HG03039 (cell line): ENCODE results near the gene PGM2L1.

Source experiments
- ATAC-seq: cut with Tn5 transposase; IDR thresholded peaks from one replicate; pipeline ENCODE4 v1.9.1; 2021; ENCODE audit warnings: mild to moderate bottlenecking, moderate library complexity; ENCODE audit not compliant: unreplicated experiment

Gene PGM2L1

DNA sequence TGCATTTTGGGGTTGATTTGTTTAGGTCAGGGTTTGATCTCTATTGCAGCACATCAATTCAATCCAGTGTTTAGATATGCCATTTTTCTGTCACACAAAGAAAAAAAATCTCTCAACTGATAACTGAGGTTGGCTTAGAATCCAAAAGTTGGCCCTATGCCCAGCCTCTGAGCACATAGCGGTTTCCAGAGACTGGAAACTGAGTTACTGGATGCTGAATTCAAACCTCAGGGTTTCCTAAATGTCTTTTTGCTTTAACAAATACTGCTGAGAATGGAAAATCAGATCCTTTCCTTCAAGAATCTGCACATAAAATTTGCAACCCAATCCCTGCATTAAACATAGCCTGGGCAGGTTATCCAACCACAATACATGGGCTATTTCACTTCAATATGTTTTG, 90.8 kb downstream of the PGM2L1 start:
- no peak for ATAC-seq

- no peak for ATAC-seq
Measured at GRCh38 chr11:74306435-74307175, 91.6 kb downstream of the PGM2L1 start.

DNA sequence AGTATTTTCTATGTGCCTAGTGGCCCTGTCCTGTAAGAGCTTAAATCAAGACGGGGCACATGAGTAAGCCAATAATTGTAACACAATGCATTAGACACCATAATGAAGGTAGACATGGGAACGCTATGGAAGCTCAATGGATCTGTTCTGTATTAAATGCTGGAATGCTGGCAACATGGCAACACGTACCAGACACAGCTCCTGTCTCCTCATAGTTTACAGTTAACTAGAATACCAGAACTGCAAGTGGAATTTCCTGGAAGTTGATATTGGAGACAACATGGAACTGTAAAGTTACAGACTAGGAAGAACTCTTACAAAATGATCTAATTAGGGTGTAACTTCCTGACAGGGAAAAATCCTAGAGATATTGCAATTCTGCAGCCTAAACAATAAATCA, 99.2 kb downstream of the PGM2L1 start:
- no peak for ATAC-seq

- no peak for ATAC-seq
Measured at GRCh38 chr11:74297484-74297883, 100.7 kb downstream of the PGM2L1 start.

DNA sequence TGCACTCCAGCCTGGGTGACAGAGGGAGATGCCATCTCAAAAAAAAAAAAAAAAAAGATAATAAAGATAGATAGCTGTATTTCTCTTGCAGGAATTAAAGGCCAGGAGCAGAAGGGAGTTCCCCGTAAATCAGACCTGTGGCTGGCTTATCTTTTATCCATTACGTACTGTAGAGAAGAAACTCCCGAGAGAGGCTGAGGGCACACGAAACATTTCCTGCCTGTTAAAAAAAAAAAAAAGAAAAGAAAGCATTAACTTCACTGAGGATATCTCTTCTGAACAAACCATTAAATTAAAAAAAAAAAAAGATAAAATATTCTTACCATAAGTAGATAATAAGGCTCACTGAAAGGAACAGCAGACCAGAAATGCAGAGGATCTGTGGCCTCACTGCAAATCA, 109.3 kb downstream of the PGM2L1 start:
- no peak for ATAC-seq

DNA sequence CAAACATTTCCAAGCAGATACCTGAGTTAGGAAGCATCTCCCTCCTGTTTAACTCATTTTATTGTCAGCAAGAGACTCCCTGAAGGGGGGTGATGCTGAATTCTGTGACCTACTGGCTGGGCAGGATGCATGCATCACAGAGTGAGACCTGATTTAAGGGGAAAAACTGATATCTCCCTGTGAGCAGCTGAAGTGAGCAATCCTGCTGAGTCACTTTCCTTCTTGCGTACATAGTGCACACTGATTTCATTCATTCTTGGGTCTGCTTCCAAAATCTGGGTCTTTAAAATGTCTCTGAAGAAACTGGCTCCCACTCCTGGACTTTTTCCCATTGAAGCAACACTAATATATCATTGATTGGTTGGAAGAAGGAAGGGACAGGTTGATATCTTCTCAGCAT, 110.1 kb downstream of the PGM2L1 start:
- ATAC-seq: no peak

GRCh38 chr11:74284466-74284865, 113.8 kb downstream of the PGM2L1 start:
- no peak for ATAC-seq

DNA sequence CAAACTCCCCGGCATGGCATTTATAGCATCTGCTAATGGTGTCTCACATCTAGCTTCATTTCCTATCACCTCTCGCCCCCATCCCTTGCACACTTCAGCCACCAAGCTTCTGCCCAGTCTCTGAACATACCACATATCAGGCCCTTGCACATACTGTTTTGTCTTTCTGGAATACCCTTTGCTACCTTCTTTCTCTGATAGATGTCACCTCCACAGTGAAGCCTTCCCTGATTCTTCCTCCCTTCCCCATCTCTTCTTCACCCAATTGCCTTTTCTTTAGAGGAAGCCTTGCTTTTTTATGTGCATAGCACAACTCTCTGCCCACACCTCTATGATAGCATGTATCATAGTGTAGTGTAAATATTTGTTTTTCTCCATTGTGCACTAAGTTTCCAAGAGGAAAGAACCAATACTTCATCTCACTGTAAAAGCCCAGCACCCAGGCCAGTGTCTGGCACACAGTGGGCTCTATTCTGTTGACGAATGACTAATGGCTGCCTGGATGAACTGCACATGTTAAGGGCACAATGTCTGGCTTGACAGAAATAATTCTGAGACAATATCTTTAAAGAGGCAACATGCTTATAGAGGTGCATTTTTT, 114.6 kb downstream of the PGM2L1 start:
- no peak for ATAC-seq

DNA sequence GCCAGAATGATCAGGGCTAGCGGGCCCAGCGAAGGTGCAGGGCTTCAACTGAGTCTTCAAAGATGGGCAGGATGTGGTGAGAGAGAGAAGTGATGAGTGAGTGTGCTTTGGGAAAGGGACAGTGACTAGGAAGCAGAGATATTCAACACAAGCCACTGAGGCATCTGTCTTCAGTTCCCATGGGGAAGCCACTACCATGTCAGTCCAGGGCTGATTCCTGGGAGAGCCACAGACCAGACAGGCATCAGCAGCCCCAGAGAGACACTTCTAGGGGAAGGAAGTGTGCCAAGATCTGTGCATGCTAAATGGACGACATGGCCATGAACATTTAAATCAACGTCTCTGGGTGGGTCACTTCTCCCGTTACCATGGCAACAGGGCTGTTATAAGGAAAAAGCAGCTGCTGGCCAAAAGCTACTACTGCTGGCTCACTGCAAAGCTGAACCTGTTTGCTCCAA, 115.3 kb downstream of the PGM2L1 start:
- ATAC-seq: no peak

GRCh38 chr11:74282421-74282820, 115.8 kb downstream of the PGM2L1 start:
- ATAC-seq: no peak

- ATAC-seq: no peak
Measured at GRCh38 chr11:74280494-74280893, 117.7 kb downstream of the PGM2L1 start.
